HEK293T (cell line): ENCODE measurements around the gene CFAP54.

ENCODE experiments used
- ARNT ChIP-seq: fragments of 450-650 bp; IDR thresholded peaks from 2 replicates; pipeline ENCODE4 v1.6.1; 2017; ENCODE audit warnings: mild to moderate bottlenecking
- CTBP1 ChIP-seq: fragments of 450-650 bp; IDR thresholded peaks from 2 replicates; pipeline ENCODE4 v1.6.1; 2016; ENCODE audit warnings: borderline replicate concordance
- ELF4 ChIP-seq: fragments of 450-650 bp; IDR thresholded peaks from 2 replicates; pipeline ENCODE4 v1.6.1; 2017; ENCODE audit warnings: antibody characterized with exemption
- FOXA1 ChIP-seq: fragments of 450-650 bp; IDR thresholded peaks from 2 replicates; pipeline ENCODE4 v1.6.1; 2016; ENCODE audit warnings: mild to moderate bottlenecking
- FOXK2 ChIP-seq: fragments of 450-650 bp; IDR thresholded peaks from 2 replicates; pipeline ENCODE4 v1.6.1; 2016; ENCODE audit warnings: mild to moderate bottlenecking
- FOXM1 ChIP-seq: fragments of 450-650 bp; IDR thresholded peaks from 2 replicates; pipeline ENCODE4 v1.6.1; 2017; ENCODE audit warnings: mild to moderate bottlenecking, borderline replicate concordance
- HDGF ChIP-seq: fragments of 450-650 bp; IDR thresholded peaks from 2 replicates; pipeline ENCODE4 v1.6.1; 2017; ENCODE audit warnings: antibody characterized with exemption, borderline replicate concordance
- L3MBTL2 ChIP-seq: fragments of 450-650 bp; conservative IDR thresholded peaks from 2 replicates; pipeline ENCODE4 v1.6.1; 2016; ENCODE audit warnings: mild to moderate bottlenecking
- NFRKB ChIP-seq: fragments of 450-650 bp; IDR thresholded peaks from 2 replicates; pipeline ENCODE4 v1.6.1; 2016; ENCODE audit warnings: mild to moderate bottlenecking, moderate library complexity
- PKNOX1 ChIP-seq: fragments of 450-650 bp; IDR thresholded peaks from 2 replicates; pipeline ENCODE4 v1.6.1; 2016
- SP1 ChIP-seq: fragments of 450-650 bp; IDR thresholded peaks from 2 replicates; pipeline ENCODE4 v1.6.1; 2017
- TARDBP ChIP-seq: fragments of 450-650 bp; IDR thresholded peaks from 2 replicates; pipeline ENCODE4 v1.6.1; 2016
- ZNF384 ChIP-seq: fragments of 450-650 bp; IDR thresholded peaks from 2 replicates; pipeline ENCODE4 v1.6.1; 2016

- TF ChIP-seq CTBP1 (no peak), PKNOX1 (no peak), FOXM1 (no peak), L3MBTL2 (no peak), ARNT (no peak), NFRKB (no peak), FOXA1 (no peak), ELF4 (no peak), SP1 (no peak), HDGF (no peak), ZNF384 (no peak), FOXK2 (no peak), TARDBP (no peak)
Measured at GRCh38 chr12:96886998-96887677, 397.8 kb downstream of the CFAP54 start.
